GM12874 (cell line): ENCODE measurements around the gene STARD7.

Experiments
- CTCF ChIP-seq: IDR thresholded peaks from 2 replicates; pipeline ENCODE4 v1.5.1; 2011; ENCODE audit warnings: low read depth, mild to moderate bottlenecking, control low read depth, low read length, moderate library complexity; ENCODE audit not compliant: insufficient read depth

Gene STARD7

GRCh38 chr2:96137321-96138178 is 71.1 kb downstream of the STARD7 start:
- TF ChIP-seq CTCF, result no peak

GRCh38 chr2:96136129-96136720 is 72.4 kb downstream of the STARD7 start:
- no peak for TF ChIP-seq CTCF

- TF ChIP-seq CTCF, result no peak
Measured at GRCh38 chr2:96135621-96136020, 73.0 kb downstream of the STARD7 start.

GRCh38 chr2:96135171-96135570 is 73.5 kb downstream of the STARD7 start:
- no peak for TF ChIP-seq CTCF
